Glomerular endothelial cell (primary cell): Measurements from ENCODE around the gene RAET1L. TPM values are rescaled to one million over a fixed set of nuclear protein-coding genes. Genes with fewer than 3 reads are reported as not detected.

Experiments used
- total RNA-seq: library from RNA; depleted of rRNA; stranded (reverse); fragments of >200 nt; gene quantifications from 2 replicates; pipeline ENCODE4 v1.2.3, GENCODE V29; 2015

RAET1L gene
- total RNA-seq, 1 donor from 2014 or later: not detected

Other genes with a start within 250 kb of the RAET1L start
- gene LRP11, start 161.2 kb downstream of the RAET1L start, total RNA-seq: 16.8 and 26.0 TPM in 2 replicates
- gene RAET1E, start 127.4 kb downstream of the RAET1L start, total RNA-seq: 0.39 TPM in 1 of 2 replicates, not detected in the other
- gene RAET1G, start 102.4 kb downstream of the RAET1L start, total RNA-seq: 0.58 TPM in 1 of 2 replicates, not detected in the other
- gene ULBP2, start 83.5 kb downstream of the RAET1L start, total RNA-seq: 9.7 and 19.0 TPM in 2 replicates
- gene ULBP1, start 61.6 kb downstream of the RAET1L start, total RNA-seq: 3.3 and 4.1 TPM in 2 replicates
- gene ULBP3, start 43.6 kb upstream of the RAET1L start, total RNA-seq: 8.0 and 11.0 TPM in 2 replicates
- 1.6 and 3.0 TPM in 2 replicates for gene PPP1R14C, start 117.5 kb upstream of the RAET1L start, total RNA-seq